Naive thymus-derived CD8-positive, alpha-beta T cell (primary cell): ENCODE measurements around the gene TBC1D9. TPM values are rescaled to one million over a fixed set of nuclear protein-coding genes. Genes with fewer than 3 reads are reported as not detected.

Source experiments
- ATAC-seq, 2 donors: fragments of 150-1000 bp; cut with Tn5 transposase in 1 of 2; sonication (Bioruptor Pico), chemical (Tn5 transposase) in 1 of 2; 1 replicate in 1 of 2; 2 replicates in 1 of 2; pipeline ENCODE4 v1.10.0; 2021; ENCODE audit warnings: mild to moderate bottlenecking in 2 of 2, moderate library complexity in 2 of 2
- POLR2A ChIA-PET: fragments of 350-600 bp; sonication (Branson Sonifier 250); formaldehyde crosslinking; loops from one replicate; lab custom pipeline; 2021; ENCODE audit warnings: antibody characterized with exemption; lab: Charles Lee
- DNase-seq, 10 donors: peaks; one replicate each; pipeline versions ENCODE4 v3.0.0 to v3.0.0-alpha.2; 2020 to 2022
- H3K27ac Mint-ChIP-seq, 10 donors: one replicate each; pipeline ENCODE4 v1.8.0; 2020 to 2022; ENCODE audit warnings: mild to moderate bottlenecking in 10 of 10, mixed read lengths in 10 of 10, moderate library complexity in 4 of 10, inconsistent platforms in 1 of 10
- H3K27me3 Mint-ChIP-seq, 5 donors: one replicate each; pipeline ENCODE4 v1.8.0; 2021 to 2022; ENCODE audit warnings: mixed read lengths in 5 of 5
- H3K36me3 Mint-ChIP-seq, 3 donors: one replicate each; pipeline ENCODE4 v1.8.0; 2020 to 2022; ENCODE audit warnings: mixed read lengths in 3 of 3, mild to moderate bottlenecking in 2 of 3, inconsistent platforms in 1 of 3
- H3K4me1 Mint-ChIP-seq, 4 donors: one replicate each; pipeline ENCODE4 v1.8.0; 2021 to 2022; ENCODE audit warnings: mixed read lengths in 4 of 4
- H3K4me3 Mint-ChIP-seq, 10 donors: one replicate each; pipeline ENCODE4 v1.8.0; 2020 to 2022; ENCODE audit warnings: mild to moderate bottlenecking in 10 of 10, mixed read lengths in 10 of 10, moderate library complexity in 6 of 10, inconsistent platforms in 1 of 10
- H3K9me3 Mint-ChIP-seq, 9 donors: one replicate each; pipeline ENCODE4 v1.8.0; 2020 to 2022; ENCODE audit warnings: mixed read lengths in 9 of 9, mild to moderate bottlenecking in 3 of 9, inconsistent platforms in 1 of 9, moderate library complexity in 1 of 9
- polyA plus RNA-seq, 3 donors: library from polyadenylated mRNA; unstranded; fragments of 300-500 nt; fragmentation: Illumina TruSeq; gene quantifications; one replicate each; pipeline ENCODE4 v1.2.3, GENCODE V29; 2021
- total RNA-seq, 8 experiments: library from RNA in 2 of 8; stranded (reverse) in 2 of 8; gene quantifications; one replicate each; pipeline ENCODE4 v1.2.3 and lab custom pipeline; 2021 to 2026

The TBC1D9 gene
- total and polyA plus RNA-seq, 5 experiments from 2014 or later = 0.12 to 4.1 (median 3.8) TPM; not detected in 2

GRCh38 chr4:140603286-140603685 lies 152.9 kb downstream of the TBC1D9 start:
- no peaks in the 10 kb centered on the region for H3K36me3 Mint-ChIP-seq
- H3K4me1 Mint-ChIP-seq = no peaks in the 10 kb centered on the region
- H3K4me3 Mint-ChIP-seq = no peak overlapping the region

DNA sequence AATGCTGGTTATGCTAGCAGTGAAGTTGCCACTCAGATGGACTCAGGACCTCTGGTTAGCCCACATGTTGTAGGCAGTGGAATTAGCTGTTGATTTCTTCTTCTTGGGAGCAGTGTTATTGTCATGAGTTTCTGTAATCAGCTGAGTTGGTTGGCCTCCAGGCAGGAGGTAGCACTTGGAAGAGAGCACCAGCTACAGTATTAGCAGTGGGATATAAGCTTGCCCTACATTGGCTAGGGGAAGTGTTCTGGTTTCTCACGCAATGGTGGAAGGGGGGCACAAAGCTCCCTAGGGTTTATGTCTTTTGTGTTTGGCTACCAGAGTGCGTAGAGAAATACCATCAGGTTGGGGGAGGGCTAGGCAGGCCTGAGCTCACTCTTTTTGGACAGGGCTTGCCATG lies 153.5 kb downstream of the TBC1D9 start:
- no peak for DNase-seq
- H3K36me3 Mint-ChIP-seq = no peaks in the 10 kb centered on the region
- H3K4me3 Mint-ChIP-seq = no peak overlapping the region
- no peaks in the 10 kb centered on the region for H3K4me1 Mint-ChIP-seq
- peaks cover 0 to 34% (median 10%) of the 10 kb centered on the region in 5 donors for H3K27me3 Mint-ChIP-seq
- H3K27ac Mint-ChIP-seq = no peak overlapping the region
- POLR2A ChIA-PET = no interaction called here
- no peaks in the 10 kb centered on the region for H3K9me3 Mint-ChIP-seq
- no peak for ATAC-seq

More at GRCh38 chr4:140603286-140603685, 152.9 kb downstream of the TBC1D9 start:
- Mint-ChIP-seq H3K9me3 (no peaks in the 10 kb centered on the region), H3K27me3 (peaks cover 0 to 34% (median 10%) of the 10 kb centered on the region in 5 donors), H3K27ac (no peak overlapping the region)
- ATAC-seq (no peak), DNase-seq (no peak)
- POLR2A ChIA-PET = no interaction called here

- Mint-ChIP-seq H3K9me3 (no peaks in the 10 kb centered on the region), H3K27ac (peak overlapping the region in 1 of 10 donors; percentile 54), H3K4me3 (no peak overlapping the region), H3K27me3 (peaks cover 0 to 29% (median 11%) of the 10 kb centered on the region in 5 donors), H3K36me3 (no peaks in the 10 kb centered on the region), H3K4me1 (no peaks in the 10 kb centered on the region)
- POLR2A ChIA-PET = no interaction called here
- DNase-seq (no peak), ATAC-seq (no peak)
Observed at GRCh38 chr4:140600408-140600807, 155.8 kb downstream of the TBC1D9 start.

- Mint-ChIP-seq H3K27ac (no peak overlapping the region), H3K9me3 (peaks cover 0 to 21% (median 3%) of the 10 kb centered on the region in 9 donors), H3K27me3 (peaks cover 6 to 56% (median 20%) of the 10 kb centered on the region in 5 donors), H3K4me1 (no peaks in the 10 kb centered on the region), H3K4me3 (no peak overlapping the region), H3K36me3 (peaks cover 0 to 9% (median 0%) of the 10 kb centered on the region in 3 donors)
- POLR2A ChIA-PET = no interaction called here
- ATAC-seq (peak in 1 of 2 donors; percentile 33), DNase-seq (no peak)
Observed at GRCh38 chr4:140595065-140595464, 161.1 kb downstream of the TBC1D9 start.

- H3K4me3 Mint-ChIP-seq = no peak overlapping the region
- no peak for ATAC-seq
- H3K27ac Mint-ChIP-seq = no peak overlapping the region
Observed at GRCh38 chr4:140584439-140584838, 171.7 kb downstream of the TBC1D9 start.

GRCh38 chr4:140581078-140581477 lies 175.1 kb downstream of the TBC1D9 start:
- no peak for DNase-seq
- H3K36me3 Mint-ChIP-seq = peaks cover 0 to 7% (median 0%) of the 10 kb centered on the region in 3 donors
- peaks cover 0 to 2% (median 0%) of the 10 kb centered on the region in 4 donors for H3K4me1 Mint-ChIP-seq
- peaks cover 19 to 45% (median 36%) of the 10 kb centered on the region in 5 donors for H3K27me3 Mint-ChIP-seq
- POLR2A ChIA-PET = no interaction called here
- H3K4me3 Mint-ChIP-seq = no peak overlapping the region
- no peak for ATAC-seq
- peaks cover 0 to 2% (median 0%) of the 10 kb centered on the region in 9 donors for H3K9me3 Mint-ChIP-seq
- no peak overlapping the region for H3K27ac Mint-ChIP-seq

More at GRCh38 chr4:140584439-140584838, 171.7 kb downstream of the TBC1D9 start:
- no peak for DNase-seq
- Mint-ChIP-seq H3K36me3 (no peaks in the 10 kb centered on the region), H3K4me1 (peaks cover 0 to under 1% (median 0%) of the 10 kb centered on the region in 4 donors), H3K9me3 (peaks cover 0 to 2% (median 0%) of the 10 kb centered on the region in 9 donors), H3K27me3 (peaks cover 5 to 15% (median 9%) of the 10 kb centered on the region in 5 donors)
- POLR2A ChIA-PET = no interaction called here

DNA sequence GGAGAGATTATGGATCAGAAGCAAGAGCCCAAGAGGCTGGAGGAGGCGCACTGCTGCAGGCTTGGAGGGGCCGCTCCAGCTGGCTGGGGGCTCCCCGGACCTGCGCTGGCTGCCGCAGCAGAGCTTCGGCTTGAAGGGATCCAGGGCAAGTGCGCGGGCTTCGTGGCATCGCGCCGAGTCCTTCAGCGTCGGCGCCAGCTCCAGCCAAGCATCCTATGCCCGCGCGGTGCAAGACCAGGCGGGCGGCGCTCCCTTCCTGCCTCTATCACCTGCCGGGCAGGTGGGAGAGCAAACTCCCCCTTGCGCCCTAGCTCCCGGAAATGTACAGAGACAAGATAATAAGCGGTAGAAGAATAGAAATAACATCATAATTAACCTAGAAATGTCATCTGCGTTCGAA lies 176.9 kb downstream of the TBC1D9 start:
- Mint-ChIP-seq H3K4me1 (peaks cover 0 to 2% (median 0%) of the 10 kb centered on the region in 4 donors), H3K27me3 (peaks cover 23 to 55% (median 40%) of the 10 kb centered on the region in 5 donors), H3K27ac (no peak overlapping the region), H3K9me3 (peaks cover 0 to 2% (median 0%) of the 10 kb centered on the region in 9 donors), H3K36me3 (peaks cover 0 to 7% (median 0%) of the 10 kb centered on the region in 3 donors), H3K4me3 (no peak overlapping the region)
- POLR2A ChIA-PET = no interaction called here
- ATAC-seq (no peak), DNase-seq (no peak)

- H3K4me3 Mint-ChIP-seq = no peak overlapping the region
- POLR2A ChIA-PET = no interaction called here
- peaks cover 40 to 73% (median 60%) of the 10 kb centered on the region in 5 donors for H3K27me3 Mint-ChIP-seq
- H3K36me3 Mint-ChIP-seq = peaks cover 0 to 29% (median 9%) of the 10 kb centered on the region in 3 donors
- no peak for ATAC-seq
- H3K9me3 Mint-ChIP-seq = peaks cover 0 to 19% (median 8%) of the 10 kb centered on the region in 9 donors
- no peak for DNase-seq
- peaks cover 0 to 2% (median 0%) of the 10 kb centered on the region in 4 donors for H3K4me1 Mint-ChIP-seq
- H3K27ac Mint-ChIP-seq = no peak overlapping the region
Observed at GRCh38 chr4:140575489-140575888, 180.7 kb downstream of the TBC1D9 start.

DNA sequence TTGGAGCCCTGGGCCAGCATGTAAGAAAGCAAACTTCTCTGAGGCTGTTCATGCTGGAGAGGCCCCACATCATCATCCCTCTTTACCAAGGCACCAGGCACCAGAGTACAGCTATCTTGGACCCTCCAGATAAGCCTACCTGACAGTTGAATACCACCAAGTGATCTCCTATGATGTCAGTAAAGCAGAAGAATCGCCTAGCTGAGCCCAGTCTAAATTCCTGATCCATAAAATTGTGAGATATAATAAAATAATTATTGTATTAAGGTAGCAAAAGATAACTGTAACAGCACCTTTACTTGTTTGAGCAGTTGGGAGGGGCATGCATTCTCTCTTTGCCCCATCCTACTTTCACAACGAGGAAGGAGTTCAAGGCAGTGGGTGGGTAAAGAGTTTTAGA lies 184.6 kb downstream of the TBC1D9 start:
- DNase-seq (no peak), ATAC-seq (no peak)
- Mint-ChIP-seq H3K4me3 (no peak overlapping the region), H3K27ac (no peak overlapping the region), H3K9me3 (peaks cover 0 to 20% (median 9%) of the 10 kb centered on the region in 9 donors), H3K4me1 (peaks cover 9 to 24% (median 22%) of the 10 kb centered on the region in 4 donors), H3K36me3 (peaks cover 0 to 33% (median 11%) of the 10 kb centered on the region in 3 donors), H3K27me3 (peaks cover 48 to 69% (median 54%) of the 10 kb centered on the region in 5 donors)
- POLR2A ChIA-PET = no interaction called here

Other genes with a start within 250 kb of the TBC1D9 start
- 10 to 100 TPM; 26.9 to 28.1 TPM for gene ELMOD2, start 232.2 kb downstream of the TBC1D9 start, total RNA-seq
- 1 to 10 TPM; 5.2 to 9.1 (median 5.8) TPM for gene ELMOD2, start 232.2 kb downstream of the TBC1D9 start, polyA plus RNA-seq
- gene UCP1, start 187.4 kb downstream of the TBC1D9 start, total RNA-seq = not detected
- gene UCP1, start 187.4 kb downstream of the TBC1D9 start, polyA plus RNA-seq = not detected